NCI-H345 treated with DMSO at 0.1 percent for 48 hours (cell line): Measurements from ENCODE around the gene ANKDD1B.
"Not testable (repeated sequence)": the region's sequence is repeated elsewhere in the genome, so short reads cannot be mapped to it uniquely, and the experiment has no call there.

Source experiments
- DNase-seq: peaks from one replicate; lab custom pipeline; 2025; ENCODE audit not compliant: unreplicated experiment; lab: John Stamatoyannopoulos, UW

Gene ANKDD1B

DNA sequence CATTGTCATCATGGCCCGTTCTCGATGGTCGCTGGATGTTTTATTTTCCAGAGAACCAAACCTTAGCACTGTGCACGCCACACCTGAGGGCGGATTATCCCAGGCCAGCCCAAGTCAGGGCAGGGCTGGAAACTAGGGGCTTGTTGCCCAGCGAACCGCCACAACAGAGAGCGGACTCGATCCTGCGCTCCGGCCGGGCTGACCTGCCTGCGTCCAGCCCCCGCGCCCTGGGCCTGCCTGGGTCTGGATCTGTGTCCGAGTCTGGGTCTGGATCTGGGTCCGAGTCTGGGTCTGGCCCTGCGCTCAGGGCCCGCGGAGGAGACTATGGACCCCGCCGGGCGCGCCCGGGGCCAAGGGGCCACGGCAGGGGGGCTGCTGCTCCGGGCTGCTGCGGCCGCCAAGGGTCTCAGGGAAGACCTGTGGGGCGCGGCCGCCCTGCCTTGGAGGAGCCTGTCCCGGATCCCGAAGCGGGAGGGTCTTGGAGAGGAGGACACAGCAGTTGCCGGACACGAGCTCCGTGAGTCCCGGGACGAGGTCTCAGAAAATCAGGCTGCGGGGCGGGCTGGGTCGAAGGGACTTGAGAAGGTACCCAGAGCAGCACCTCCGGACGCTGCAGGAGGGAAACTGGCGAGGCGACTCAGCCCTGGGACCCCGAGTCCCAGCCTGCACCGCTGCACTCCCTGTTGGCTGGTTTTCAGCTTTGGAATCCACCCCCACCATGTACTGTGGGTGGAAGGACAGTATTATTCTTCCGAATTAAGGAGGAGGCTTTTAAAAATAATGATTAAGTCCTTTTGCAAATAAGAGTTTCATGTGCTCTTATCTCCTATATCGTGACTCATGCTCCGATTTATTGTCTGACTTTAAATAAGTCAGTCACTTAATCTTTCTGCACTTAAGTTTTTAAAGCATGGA, at the start of gene ANKDD1B:
TSS of gene ANKDD1B (plus strand) at position 143 of the 915 bp plus-strand sequence. CDS start at position 325, 182 bp downstream.
- DNase-seq, result no peak

DNA sequence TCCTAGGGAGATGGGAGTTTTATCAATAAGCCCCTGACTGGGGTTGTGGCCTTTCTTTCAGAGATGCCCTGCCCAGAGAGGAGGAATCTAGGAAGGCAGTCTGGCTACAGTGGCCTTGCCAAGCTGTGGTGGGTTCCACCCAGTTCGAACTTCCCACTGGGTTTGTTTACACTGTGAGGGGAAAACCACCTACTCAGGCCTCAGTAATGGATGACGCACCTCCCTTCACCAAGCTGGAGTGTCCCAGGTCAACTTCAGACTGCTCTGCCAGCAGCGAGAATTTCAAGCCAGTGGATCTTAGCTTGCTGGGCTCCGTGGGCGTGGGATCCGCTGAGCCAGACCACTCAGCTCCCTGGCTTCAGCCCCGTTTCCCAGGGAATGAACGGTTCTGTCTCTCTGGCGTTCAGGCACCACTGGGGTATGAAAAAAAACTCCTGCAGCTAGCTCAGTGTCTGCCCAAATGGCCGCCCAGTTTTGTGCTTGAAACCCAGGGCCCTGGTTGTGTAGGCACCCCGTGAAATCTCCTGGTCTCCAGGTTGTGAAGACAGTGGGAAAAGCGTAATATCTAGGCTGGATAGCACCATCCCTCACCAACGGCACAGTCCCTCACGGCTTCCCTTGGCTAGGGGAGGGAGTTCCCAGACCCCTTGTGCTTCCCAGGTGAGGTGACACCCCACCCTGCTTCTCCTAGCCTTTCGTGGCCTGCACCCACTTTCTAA, 45.1 kb upstream of the ANKDD1B start:
- not testable (repeated sequence) for DNase-seq

DNA sequence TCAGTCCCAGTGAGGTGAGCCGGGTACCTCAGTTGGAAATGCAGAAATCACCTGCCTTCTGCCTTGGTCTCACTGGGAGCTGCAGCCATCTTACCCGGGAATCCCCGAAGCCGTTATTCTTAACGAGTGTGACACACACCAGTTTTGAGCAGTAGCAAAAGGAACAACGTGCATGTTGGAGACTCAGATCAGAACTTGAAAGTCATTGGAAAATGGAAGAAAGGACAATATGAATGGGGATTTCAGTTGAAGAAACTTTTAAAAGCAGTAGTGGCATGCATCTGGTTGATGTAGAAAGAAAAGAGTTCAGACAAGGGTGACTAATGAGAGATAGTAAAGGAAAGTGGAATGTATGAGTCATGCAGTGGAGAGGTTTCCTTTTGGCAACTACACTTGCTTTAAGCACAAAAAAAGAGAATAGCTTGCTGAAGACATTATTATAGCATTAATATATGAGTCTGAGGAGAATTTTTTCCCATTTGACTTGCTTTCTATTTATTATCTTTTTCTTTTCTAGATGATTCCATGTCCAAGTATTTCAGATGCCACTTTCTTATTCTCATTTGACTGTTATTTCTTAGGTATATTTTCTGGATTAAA, 44.4 kb upstream of the ANKDD1B start:
- no peak for DNase-seq

DNA sequence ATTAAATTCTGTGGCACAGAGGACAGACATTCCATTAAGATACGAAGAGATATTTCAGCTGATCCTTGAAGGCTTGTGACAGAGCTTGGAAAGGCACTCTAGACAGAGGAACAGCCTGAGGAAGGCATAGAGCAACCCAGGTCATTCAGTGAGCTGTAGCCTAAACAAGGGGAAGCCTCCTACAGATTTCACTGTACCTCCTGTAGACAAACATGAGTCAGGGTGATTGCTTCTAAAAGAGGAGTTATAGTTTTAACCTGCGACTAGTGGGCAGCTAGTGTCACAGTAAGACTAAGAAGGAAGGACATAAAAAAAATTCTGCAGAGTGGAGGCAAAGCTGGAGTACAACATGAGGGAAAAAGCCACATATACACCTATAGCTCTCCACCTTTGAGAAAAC, 43.5 kb upstream of the ANKDD1B start:
- no peak for DNase-seq

DNA sequence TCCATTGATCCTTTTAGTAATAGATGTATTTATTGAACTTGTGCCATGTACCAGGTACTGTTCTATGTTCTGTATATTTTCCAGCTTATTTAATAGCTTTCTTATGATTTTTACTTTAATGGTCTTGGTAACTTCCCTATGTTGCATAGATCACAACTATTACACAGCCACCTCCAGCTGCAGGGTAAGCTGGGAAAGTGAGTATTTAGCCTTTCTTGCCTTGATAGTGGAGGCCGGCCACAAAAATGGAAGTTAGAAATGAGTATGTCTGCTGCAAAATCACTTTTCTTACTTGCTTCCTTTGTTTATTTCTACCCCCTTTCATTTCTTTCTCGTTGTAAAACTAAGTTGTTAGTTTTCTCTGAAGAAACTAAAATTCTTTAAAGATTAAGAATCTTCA, 43.1 kb upstream of the ANKDD1B start:
- no peak for DNase-seq

DNA sequence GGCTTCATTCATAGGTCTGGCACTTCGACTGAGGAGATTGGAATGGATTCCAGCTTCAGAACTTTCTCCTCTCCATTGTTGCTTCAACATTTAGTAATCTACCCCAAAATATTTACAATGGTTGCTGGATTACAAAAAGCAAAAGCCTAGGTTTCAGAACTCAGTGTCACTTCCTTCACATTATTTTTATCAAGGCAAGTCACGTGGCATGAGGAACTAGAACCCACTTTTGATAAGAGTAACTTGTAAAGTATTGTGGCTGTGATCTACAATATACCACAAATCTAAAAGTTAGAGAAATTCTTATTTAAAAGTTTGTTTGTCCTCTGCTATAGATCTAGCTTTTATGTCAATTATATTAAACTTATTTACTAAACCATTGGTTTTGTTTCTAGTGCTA, 39.7 kb upstream of the ANKDD1B start:
- no peak for DNase-seq

DNA sequence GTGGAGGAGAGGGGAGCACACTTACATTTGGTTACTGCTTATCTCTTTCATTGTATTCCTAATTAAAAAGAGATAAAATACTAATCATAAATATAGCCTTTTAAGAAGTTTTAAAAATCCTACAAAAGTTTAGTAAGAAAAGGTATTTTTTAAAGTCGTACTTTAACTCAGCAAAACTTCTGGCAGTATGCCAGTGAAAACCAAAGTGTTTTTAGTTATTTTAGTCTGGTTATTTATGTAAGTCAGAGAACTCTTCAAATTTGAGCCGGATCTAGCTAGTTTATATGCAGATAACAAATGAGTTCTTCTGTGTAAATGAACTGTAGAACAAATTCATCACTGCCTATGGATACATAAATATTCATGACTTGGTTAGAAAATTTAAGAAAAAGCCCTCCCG, 36.5 kb upstream of the ANKDD1B start:
- no peak for DNase-seq

DNA sequence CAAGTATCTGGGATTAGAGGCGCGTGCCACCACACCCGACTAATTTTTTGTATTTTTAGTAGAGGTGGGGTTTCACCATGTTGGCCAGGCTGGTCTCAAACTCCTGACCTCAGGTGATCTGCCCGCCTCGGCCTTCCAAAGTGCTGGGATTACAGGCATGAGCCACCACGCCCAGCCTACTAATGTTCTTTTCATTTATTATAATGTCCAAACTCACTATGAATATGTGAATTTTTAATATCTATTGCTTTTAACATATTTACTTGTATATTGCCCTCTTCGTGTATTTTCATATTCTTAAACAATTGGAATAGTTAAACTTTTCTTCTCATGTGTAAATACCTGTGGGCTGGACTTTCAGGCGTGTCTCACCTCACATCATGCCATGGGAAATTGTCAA, 33.0 kb upstream of the ANKDD1B start:
- not testable (repeated sequence) for DNase-seq

DNA sequence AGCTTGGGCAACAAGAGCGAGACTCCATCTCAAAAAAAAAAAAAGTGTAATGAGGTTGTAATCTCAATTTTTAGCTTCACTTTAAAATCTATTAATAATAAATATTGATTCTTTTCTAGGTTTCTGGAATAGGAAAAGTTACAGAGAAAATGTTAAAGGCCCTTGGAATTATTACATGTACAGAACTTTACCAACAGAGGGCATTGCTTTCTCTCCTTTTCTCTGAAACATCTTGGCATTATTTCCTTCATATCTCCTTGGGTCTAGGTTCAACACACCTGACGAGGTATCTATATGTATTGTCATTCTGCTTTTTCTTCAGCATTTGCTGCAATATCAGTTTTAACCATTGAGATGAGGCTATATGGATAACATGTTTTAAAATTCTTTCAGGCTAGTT, 26.6 kb upstream of the ANKDD1B start:
- no peak for DNase-seq

DNA sequence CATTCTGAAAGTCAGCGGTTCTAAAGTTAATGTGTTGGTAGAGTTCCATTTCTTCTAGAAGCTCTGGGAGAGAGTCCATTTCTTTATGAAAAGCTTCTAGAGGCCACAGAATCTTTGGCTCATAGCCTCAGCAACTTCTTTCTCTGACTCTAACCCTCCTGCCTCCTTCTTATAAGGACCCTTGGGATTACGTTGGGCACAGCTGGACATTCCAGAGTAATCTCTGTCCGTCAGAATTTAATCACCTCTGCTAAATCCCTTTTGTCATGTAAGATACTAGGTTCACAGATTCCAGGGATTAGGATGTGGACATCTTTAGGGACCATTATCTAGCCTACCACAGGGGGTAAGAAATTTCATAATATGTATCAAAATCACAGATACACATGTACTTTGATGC, 22.6 kb upstream of the ANKDD1B start:
- DNase-seq, result no peak

DNA sequence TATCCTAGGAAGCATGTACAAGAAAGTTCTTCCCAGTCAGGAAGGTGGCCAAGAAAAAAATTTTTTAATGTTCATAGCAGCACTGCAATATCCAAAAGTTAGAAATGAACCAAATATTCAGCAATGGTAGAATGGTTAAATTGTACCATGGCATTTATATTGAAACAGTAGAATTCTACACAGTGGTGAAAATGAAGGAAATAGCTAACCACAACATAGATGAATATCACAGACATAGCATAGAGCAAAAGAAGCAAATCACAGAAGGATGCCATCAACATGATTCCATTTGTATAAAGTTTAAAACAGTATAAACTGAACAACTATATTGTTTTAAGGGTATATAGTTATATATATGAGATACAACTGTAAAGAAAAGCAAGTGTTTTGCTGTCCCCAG, 10.7 kb upstream of the ANKDD1B start:
- no peak for DNase-seq

DNA sequence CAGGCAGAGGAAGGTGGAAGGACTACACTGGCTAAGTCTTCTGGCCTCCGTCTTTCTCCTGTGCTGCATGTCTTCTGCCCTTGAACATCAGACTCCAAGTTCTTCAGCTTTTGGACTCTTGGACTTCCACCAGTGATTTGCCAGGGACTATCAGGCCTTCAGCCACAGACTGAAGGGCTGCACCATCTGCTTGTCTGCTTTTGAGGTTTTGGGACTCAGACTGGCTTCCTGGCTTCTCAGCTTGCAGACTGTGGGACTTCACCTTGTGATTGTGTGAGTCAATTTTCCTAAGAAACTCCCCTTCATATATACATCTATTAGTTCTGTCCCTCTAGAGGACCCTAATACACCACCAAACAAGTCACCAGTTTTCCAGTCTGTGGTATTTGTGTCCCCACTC, 9.7 kb upstream of the ANKDD1B start:
- DNase-seq, result no peak

DNA sequence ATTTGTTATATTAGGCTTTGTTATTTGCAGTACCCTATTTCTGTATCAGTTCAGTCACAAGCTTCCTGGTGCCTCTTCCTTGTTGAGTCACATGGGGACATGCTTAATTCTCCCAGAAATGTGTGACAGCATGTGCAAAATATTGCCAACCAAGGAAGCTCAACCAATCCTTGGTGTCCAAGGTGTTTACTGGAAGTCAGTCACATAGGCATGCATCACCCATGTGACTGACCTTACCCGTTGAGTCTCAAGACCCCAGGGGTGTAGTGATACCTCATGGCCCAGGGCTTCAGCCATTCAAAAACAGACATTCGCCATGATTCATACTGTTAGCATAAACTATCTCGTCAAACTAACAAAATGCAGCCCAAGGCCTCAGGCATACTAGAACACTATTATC, 9.3 kb upstream of the ANKDD1B start:
- no peak for DNase-seq

DNA sequence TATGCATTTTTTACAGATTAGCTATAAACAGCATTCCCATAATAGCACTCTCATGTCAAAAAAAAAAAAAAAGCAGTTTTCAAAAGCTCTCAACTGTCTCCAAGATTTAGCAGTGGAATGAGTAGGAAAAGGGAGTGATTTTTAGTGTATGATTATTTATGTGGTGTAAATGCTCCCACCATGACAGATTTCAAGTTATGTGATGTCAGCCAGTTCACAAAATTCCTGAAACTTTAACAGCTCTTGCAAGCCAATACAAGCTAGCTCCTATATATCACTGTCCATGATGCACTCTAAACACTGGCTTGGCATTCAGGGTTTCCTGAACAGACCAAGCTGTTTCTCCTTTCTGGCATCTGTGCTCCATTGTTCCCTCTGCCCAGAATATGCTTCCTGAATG, 7.9 kb upstream of the ANKDD1B start:
- DNase-seq, result no peak

DNA sequence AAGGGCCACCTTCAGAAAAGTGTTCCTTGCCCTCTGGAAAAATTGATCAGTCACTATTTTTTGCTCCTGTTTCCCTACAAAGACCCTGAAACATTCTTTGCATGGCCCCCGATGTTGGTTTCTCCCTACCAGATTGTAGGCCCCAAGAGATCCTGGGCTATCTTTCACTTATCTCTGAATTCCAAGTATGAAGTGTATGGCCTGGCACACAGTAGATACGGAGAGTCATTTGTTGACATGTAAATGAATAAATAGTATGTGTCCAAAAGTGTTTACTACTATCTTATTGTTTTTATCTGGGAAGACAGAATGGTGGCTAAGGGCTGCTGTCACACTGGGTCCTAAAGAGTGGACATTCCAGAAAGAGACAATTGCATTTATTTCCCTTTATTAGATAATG, 7.4 kb upstream of the ANKDD1B start:
- no peak for DNase-seq

DNA sequence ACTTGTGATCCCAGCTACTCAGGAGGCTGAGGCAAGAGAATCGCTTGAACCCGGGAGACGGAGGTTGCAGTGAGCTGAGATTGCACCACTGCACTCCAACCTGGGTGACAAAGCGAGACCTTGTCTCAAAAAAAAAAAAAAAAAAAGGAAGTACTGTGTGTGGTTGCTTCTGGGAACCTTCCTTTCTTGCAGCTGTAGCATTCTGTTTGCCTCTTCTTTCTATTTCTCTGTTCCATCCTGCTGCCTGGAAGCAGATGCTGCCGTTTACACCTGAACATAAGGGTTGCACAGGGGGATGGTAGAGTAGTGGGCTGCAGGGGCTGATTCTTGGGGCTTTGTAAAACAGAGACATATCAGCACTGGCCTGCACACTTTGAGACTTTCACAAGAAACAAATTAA, 3.9 kb upstream of the ANKDD1B start:
- not testable (repeated sequence) for DNase-seq

DNA sequence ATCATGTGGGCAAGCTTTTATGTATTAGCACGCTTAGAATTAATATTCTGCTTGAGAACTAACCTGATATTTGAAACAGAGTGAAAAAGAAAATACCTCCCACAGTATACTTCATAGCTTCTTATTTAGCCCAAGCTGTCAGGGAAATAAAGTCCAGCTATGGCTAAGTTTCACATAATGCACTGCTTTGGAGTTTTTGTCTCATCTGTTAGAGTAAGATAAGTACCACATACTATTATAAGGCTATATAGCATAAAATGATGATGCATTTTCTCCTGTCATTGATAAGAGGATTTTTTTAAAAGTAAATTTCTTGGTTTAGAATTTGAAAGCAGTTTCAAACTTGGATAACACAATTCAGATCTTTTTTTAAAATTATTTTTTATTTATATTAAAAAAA, 2.4 kb upstream of the ANKDD1B start:
- DNase-seq, result no peak

DNA sequence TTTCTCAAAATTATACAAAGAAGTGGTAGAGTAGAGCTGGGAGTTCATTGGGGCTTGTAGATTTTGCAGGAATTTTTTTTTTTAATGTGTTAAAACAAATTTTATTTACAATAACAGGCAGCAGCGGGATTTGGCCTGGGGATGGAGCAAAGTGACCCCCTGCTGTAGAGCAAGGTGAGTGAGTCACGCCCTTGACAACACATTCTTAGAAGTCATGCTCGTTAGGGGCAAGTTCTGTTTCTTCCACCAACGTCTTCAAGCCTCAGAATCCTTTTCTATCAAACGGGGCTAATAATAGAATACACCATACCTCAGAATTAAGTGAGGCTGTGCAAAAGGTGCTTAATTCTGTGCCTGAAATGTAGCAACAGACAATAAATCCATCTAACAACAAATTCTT, 1.1 kb upstream of the ANKDD1B start:
- no peak for DNase-seq

DNA sequence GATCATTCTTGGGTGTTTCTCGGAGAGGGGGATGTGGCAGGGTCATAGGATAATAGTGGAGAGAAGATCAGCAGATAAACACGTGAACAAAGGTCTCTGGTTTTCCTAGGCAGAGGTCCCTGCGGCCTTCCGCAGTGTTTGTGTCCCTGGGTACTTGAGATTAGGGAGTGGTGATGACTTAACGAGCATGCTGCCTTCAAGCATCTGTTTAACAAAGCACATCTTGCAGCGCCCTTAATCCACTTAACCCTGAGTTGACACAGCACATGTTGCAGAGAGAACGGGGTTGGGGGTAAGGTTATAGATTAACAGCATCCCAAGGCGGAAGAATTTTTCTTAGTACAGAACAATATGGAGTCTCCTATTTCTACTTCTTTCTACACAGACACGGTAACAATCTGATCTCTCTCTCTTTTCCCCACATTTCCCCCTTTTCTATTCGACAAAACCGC, 368 bp upstream of the ANKDD1B start:
- DNase-seq, result not testable (repeated sequence)

DNA sequence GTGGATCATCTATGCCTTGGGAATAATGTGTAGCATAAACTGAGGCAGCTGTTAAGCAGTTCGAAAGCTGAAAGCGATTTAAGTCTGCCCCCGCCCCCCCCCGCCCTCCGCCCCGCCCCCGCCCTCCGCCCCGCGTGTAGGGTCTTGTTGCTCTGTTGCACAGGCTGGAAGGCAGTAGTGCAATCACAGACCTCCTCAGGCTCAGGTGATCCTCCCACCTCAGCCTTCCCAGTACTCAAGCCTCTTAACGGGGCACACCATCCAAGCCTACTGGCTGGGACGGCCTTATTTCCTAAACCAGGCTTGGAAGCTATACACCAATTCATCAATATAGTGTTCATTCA, 945 bp downstream of the ANKDD1B start:
- DNase-seq, result no peak

DNA sequence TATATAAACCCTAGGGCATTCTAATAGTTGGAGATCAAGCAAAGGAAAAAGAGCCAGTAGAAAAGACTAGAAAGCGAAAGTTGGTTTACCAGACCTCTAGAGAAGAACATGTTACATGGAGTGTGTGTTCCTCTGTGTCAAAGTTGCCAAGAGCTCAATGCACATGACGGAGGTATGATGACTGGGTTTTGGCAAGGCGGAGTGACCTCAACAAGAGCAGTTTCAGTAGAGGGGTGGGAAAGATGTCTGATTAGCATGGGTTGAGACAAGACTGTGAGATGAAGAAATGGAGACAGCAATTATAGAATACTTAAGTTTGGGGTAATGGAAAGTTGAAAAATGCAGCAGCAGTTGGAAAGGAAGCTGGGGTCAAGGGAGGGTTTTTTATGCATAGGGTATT, 1.6 kb downstream of the ANKDD1B start:
- DNase-seq, result no peak

DNA sequence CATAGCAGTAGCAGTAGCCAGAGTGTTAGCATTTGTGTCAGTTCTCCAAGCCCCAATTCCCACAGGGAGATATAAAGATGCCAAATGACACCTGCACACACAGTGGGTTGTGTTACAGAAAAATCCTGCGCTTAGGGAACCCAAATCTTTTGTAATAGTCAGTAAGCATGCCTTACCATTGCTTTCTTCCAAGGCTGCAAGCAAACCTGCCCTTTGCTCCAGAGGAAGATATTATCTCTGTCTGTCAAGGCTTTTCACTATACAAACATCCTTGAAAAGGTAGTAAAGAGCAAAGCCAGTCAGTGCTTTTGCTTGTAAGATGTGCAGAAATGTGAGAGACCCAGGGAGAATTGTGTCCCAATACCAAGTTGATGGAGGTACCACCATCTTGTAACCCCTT, 2.9 kb downstream of the ANKDD1B start:
- no peak for DNase-seq
